IPS DF 4.7 (cell line): ENCODE results near the gene DHRS3.
"Not testable (repeated sequence)": the region's sequence is repeated elsewhere in the genome, so short reads cannot be mapped to it uniquely, and the experiment has no call there.

Experiments
- DNase-seq: peaks from one replicate; pipeline ENCODE4 v3.0.0-alpha.2; 2013; ENCODE audit warnings: low spot score; ENCODE audit errors: extremely low read depth

DHRS3 gene

DNA sequence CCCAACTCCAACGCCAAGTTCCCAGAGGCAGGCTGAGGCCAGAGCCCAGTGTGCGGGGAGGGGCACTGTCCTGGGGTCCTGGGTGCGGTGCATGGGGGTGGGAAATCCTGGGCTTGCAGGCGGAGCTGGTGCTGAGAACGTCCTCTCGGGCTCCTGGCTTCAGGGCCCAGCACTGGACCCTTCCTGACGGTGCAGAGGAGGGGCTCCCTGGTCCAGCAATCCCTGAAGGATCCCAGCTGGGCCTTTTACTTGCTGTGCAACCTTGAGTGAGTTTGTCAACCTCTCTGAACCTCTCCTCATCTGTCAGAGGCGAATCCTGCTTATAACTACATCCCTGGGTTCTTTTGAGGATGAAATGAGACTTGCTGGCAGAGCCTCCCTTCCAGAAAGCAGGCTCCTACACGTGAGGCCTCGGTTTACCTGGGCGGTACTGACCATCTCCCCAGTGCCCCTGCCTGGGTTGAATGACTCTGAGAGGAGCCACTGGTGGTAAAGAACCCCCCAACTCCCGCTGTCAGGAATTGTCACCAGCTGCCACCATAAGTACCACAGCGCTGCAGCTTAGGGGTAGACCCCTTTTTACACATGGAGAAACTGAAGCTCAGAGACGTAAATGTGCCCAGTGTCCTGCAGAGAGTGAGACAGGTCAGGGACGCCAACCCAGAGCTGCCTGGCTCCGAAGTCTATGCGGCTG, 77.3 kb downstream of the DHRS3 start:
- DNase-seq = no peak

- no peak for DNase-seq
These were observed 78.1 kb downstream of the DHRS3 start for GRCh38 chr1:12539705-12540579.

- no peak for DNase-seq
These were observed 78.7 kb downstream of the DHRS3 start for GRCh38 chr1:12539320-12539704.

DNA sequence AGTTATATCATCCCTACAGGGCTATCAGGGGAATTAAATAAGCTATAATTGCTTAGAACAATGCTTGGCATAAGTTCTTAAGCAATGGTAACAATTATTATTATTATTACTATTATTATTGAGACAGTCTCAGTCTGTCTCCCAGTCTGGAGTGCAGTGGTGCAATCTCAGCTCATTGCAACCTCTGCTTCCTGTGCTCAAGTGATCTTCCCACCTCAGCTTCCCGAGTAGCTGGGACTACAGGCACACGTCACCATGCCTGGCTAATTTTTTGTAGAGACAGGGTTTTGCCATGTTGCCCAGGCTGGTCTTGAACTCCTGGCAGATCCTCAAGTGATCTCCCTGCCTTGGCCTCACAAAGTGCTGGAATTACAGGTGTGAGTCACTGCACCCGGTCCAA, 79.5 kb downstream of the DHRS3 start:
- not testable (repeated sequence) for DNase-seq

- DNase-seq = no peak
These were observed 80.0 kb downstream of the DHRS3 start for GRCh38 chr1:12537906-12538461.

- DNase-seq = no peak
These were observed 80.7 kb downstream of the DHRS3 start for GRCh38 chr1:12537294-12537693.

DNA sequence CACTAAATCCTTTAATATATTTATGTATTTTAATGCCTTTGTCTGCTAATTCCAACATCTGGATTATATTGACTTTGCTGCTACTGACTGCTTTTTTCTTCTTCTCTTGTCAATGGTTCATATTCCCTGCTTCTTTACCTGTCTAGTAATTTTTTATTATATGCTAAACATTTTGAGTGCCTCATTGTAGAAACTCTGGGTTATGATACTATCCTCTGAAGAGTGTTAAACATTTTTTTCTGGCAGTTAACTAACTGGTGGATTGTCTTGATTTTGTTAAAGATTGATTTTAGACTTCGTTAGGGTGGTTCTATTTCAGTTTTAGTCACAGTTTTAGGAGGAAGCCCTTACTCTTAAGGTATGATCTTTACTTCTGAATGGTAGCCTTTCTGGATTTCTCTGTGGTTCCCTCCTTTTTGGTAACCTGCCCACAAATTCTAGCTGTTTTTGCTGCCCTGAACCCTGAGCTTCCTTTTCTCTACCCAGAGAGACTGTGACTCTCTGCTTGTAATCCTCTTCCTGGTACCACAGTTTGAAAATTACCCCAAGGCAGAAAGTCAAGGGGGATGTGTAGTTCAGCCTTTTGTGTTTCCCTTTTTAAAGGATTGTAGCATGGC, 81.9 kb downstream of the DHRS3 start:
- no peak for DNase-seq

DNA sequence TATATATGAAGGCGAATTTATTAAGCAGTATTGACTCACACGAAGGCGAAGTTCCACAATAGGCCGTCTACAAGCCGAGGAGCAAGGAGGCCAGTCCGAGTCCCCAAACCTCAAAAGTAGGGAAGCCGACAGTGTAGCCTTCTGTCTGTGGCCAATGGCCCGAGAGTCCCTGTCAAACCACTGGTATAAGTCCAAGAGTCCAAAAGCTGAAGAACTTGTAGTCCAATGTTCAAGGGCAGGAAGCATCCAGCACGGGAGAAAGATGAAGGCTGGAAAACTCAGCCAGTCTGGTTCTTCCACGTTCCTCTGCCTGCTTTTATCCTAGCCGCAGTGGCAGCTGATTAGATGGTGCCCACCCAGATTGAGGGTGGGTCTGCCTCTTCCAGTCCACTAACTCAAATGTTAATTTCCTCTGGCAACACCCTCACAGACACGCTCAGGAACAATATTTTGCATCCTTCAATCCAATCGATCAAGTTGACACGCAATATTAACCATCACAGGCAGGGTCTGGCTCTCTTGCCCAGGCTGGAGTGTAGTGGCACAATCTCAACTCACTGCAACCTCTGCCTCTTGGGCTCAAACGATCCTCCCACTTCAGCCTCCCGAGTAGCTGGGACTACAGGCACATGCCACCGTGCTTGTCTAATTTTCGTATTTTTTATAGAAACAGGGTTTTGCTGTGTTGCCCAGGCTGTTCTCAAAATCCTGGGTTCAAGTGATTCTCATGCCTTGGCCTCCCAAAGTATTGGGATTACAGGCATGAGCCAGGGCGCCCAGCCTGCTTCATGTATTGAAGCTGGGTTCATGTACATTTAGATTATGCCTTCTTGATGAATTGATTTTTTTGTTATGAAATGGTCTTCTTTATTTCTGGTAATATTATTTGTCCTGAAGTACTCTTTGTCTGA, 85.3 kb downstream of the DHRS3 start:
- no peak for DNase-seq

- no peak for DNase-seq
These were observed 86.9 kb downstream of the DHRS3 start for GRCh38 chr1:12531179-12531499.

- no peak for DNase-seq
These were observed 87.4 kb downstream of the DHRS3 start for GRCh38 chr1:12530462-12531178.

DNA sequence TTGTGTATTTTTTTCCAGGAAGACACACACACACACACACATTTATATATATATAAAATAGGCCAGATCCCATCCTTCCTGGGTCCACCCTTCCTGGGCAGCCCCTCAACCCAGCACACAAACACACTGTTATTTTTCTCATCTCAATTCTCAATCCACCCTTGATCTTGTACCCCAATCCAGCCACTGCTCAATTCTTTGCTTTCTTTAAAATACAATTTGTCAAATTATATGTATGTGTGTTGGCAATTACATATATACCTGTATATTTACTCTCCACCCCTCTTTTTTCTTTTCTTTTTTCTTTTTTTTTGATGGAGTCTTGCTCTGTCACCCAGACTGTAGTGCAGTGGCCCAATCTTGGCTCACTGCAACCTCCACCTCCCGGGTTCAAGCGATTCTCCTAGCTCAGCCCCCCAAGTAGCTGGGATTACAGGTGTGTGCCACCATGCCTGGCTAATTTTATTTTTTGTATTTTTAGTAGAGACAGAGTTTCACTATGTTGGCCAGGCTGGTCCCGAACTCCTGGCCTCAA, 88.3 kb downstream of the DHRS3 start:
- DNase-seq = no peak

- no peak for DNase-seq
These were observed 89.8 kb downstream of the DHRS3 start for GRCh38 chr1:12528021-12528852.

DNA sequence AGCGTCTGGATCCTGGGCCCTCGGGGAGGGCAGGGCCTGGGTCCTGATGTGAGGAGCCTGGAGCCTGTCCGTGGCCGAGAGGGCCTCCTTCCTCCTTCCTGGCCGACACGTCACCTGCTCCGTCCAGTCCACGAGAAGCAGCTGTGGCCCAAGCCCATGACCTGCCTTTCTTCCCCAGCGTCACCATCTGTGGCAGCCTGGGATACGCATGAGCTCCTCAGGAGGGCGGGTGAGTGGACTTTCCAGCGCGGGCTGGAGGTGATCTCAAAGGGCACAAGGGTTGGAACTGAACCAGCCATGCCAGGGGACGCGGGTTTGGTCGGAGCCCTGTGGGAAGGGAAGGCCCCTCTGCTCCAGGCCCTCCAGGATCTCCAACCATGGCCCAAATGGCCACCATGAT, 90.4 kb downstream of the DHRS3 start:
- DNase-seq = no peak

- DNase-seq = no peak
These were observed 92.5 kb downstream of the DHRS3 start for GRCh38 chr1:12525311-12526181.

DNA sequence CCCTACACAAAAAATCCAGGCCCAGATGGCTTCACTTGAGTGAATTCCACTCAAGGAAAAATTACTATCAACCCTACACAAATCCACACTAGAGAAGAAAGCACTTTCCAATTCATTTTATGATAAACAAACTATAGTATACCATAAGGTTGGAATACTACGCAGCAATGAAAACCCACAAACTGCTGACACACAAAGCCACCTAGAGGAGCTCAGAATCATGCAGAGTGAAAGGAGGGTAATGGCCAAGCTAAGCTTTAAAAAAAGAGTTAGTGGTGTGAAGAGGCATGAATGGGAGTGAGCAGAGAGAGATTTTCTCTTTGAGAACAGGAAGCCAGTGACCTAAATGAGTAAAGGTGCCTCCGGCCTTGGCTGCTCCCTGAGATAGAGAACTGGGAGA, 93.7 kb downstream of the DHRS3 start:
- DNase-seq = no peak

GRCh38 chr1:12522780-12523179, 95.2 kb downstream of the DHRS3 start:
- DNase-seq = not testable (repeated sequence)

- DNase-seq = no peak
These were observed 96.9 kb downstream of the DHRS3 start for GRCh38 chr1:12521096-12521495.

GRCh38 chr1:12519693-12520364, 98.2 kb downstream of the DHRS3 start:
- no peak for DNase-seq
